Small intestine (tissue), 16 donors: Measurements from ENCODE around the gene ARHGAP4. TPM values are rescaled to one million over a fixed set of nuclear protein-coding genes. Genes with fewer than 3 reads are reported as not detected.

ENCODE experiments used
- DNase-seq, 2 donors: peaks; one replicate each; pipeline versions ENCODE4 v3.0.0 to v3.0.0-alpha.2; 2013
- FAIRE-seq: peaks from 2 replicates; lab custom pipeline; 2012; peaks lifted over from hg19 to GRCh38; lab: Jason Lieb, UNC
- H3K27ac ChIP-seq, 3 donors: one replicate each; pipeline ENCODE4 v1.5.1; 2013; ENCODE audit warnings: low read length in 2 of 3, mild to moderate bottlenecking in 2 of 3, control low read depth in 1 of 3, inconsistent platforms in 1 of 3, low read depth in 1 of 3, moderate library complexity in 1 of 3
- H3K27me3 ChIP-seq, 3 donors: one replicate each; pipeline ENCODE4 v1.6.1; 2013; ENCODE audit warnings: low read length in 3 of 3, inconsistent platforms in 1 of 3; ENCODE audit not compliant: control insufficient read depth in 3 of 3, insufficient read depth in 3 of 3
- H3K36me3 ChIP-seq, 3 donors: one replicate each; pipeline ENCODE4 v1.6.1; 2013; ENCODE audit warnings: low read length in 3 of 3, inconsistent platforms in 1 of 3, low read depth in 1 of 3, mild to moderate bottlenecking in 1 of 3, moderate library complexity in 1 of 3; ENCODE audit not compliant: control insufficient read depth in 3 of 3, insufficient read depth in 2 of 3
- H3K4me1 ChIP-seq, 3 donors: one replicate each; pipeline ENCODE4 v1.6.1; 2013; ENCODE audit warnings: low read length in 2 of 3, inconsistent platforms in 1 of 3, low read depth in 1 of 3, mild to moderate bottlenecking in 1 of 3, moderate library complexity in 1 of 3; ENCODE audit not compliant: control insufficient read depth in 3 of 3, insufficient read depth in 2 of 3
- H3K4me3 ChIP-seq, 3 donors: one replicate each; pipeline ENCODE4 v1.5.1; 2013; ENCODE audit warnings: low read length in 3 of 3, control low read depth in 1 of 3, inconsistent platforms in 1 of 3, low read depth in 1 of 3, mild to moderate bottlenecking in 1 of 3, moderate library complexity in 1 of 3
- H3K9me3 ChIP-seq, 2 donors: one replicate each; pipeline ENCODE4 v1.6.1; 2013; ENCODE audit warnings: low read depth in 1 of 2, low read length in 1 of 2; ENCODE audit not compliant: control insufficient read depth in 2 of 2, insufficient read depth in 1 of 2
- WGBS, 3 donors: extraction: QIAGEN DNeasy Blood & Tissue Kit; methylation state at CpG; one replicate each; pipeline ENCODE4 v1.1.7; 2013; 5-methylcytosine and 5-hydroxymethylcytosine counted together
- long read RNA-seq, 10 donors: transcript quantifications; one replicate each; lab custom pipeline, GENCODE V29; 2026
- polyA plus RNA-seq, 4 donors: library from polyadenylated mRNA; stranded (reverse) in 3 of 4; unstranded in 1 of 4; fragments of 200-250 nt in 3 of 4; fragments of 120-200 nt in 1 of 4; gene quantifications; one replicate each; pipeline versions ENCODE4 v1.2.1 to v1.2.3, GENCODE V29; 2013
- donor health status: healthy with polysubstance abuse.
- donor health status: control.
- donor health status: control.
- donor health status: Bipolar disorder and iron deficiency.
- donor health status: healthy.

ARHGAP4 gene
- 10 to 100 TPM; 29.8 to 63.0 (median 49.0) TPM for polyA plus RNA-seq
- long read RNA-seq, donor 1, partial matches to known transcripts, result 0 of 1 reads
- long read RNA-seq, donor 1, other reads (novel, unspliced or antisense), result 0 of 1 reads
- long read RNA-seq, donor 2, partial matches to known transcripts, result 0 of 1 reads
- long read RNA-seq, donor 2, other reads (novel, unspliced or antisense), result 0 of 1 reads
- long read RNA-seq, donor 3, result 0 reads
- long read RNA-seq, donor 4, result 0 reads
- long read RNA-seq, donor 5, partial matches to known transcripts, result 9 of 9 reads
- long read RNA-seq, donor 5, other reads (novel, unspliced or antisense), result 0 of 9 reads
- long read RNA-seq, donor 6, result 0 reads
- long read RNA-seq, donor 7, partial matches to known transcripts, result 0 of 4 reads
- long read RNA-seq, donor 7, other reads (novel, unspliced or antisense), result 0 of 4 reads
- long read RNA-seq, donor 8, result 0 reads
- long read RNA-seq, donor 9, result 0 reads
- long read RNA-seq, donor 10, partial matches to known transcripts, result 0 of 1 reads
- long read RNA-seq, donor 10, other reads (novel, unspliced or antisense), result 0 of 1 reads

DNA sequence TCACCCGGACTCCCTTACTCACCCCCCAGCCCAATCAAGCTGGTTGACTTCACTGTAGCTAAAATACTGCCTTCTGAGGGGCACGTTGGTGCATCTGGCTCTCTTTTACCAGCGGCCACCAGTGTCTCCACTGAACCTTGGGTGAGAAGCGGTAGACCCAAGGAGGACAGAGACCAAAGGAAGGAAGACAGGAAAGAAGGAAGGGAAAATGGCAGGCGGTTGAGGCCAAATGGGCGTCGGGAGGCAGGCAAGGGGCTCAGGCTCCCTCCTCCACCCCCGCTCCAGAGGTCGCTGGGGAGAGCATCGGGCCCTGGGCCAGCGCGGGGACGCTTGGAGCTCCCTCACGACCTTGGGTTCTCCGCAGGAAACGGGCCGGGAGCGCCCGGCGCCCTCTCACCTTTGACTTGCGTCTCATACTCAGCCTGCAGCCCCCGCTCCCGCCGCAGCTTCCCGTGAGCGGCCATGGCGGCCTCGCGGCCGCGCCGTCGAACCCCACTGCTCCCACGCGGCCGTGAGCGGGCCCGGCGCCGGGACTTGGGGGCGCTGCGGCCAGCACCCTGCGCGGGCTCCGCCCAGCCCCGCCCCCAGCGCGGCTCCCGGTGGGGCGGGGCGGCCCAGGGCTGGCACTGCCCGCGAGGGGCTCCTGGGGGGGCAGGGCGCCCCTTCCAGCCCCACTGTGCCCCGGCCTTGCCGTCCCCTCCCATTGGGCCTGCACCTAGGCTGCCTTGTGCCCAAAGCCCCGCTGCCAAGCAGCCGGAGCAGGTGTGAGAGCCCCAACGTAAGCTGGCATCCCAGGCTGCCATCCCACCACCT is at the start of gene ARHGAP4:
ARHGAP4 (minus strand) TSS at position 526 of the 813 bp plus-strand sequence; CDS start at position 464, 62 bp downstream.
- H3K9me3 ChIP-seq, result no peaks in the 10 kb centered on the region
- FAIRE-seq, result no peak
- 10 to 40% (median 31%) methylated on average over 24 to 58 of the region's 59 CpGs for WGBS, 3 donors
- DNase-seq, result peak in 1 of 2 donors; percentile 30
- H3K4me3 ChIP-seq, result peak within 1 kb of the TSS; percentile 52 to 71 (median 52)
- peaks cover 0 to 22% (median 0%) of the 10 kb centered on the region in 3 donors for H3K36me3 ChIP-seq
- peaks cover 0 to 35% (median 0%) of the 10 kb centered on the region in 3 donors for H3K4me1 ChIP-seq
- peak within 1 kb of the TSS; percentile 95 to 100 (median 99) for H3K27ac ChIP-seq
- no peaks in the 10 kb centered on the region for H3K27me3 ChIP-seq

DNA sequence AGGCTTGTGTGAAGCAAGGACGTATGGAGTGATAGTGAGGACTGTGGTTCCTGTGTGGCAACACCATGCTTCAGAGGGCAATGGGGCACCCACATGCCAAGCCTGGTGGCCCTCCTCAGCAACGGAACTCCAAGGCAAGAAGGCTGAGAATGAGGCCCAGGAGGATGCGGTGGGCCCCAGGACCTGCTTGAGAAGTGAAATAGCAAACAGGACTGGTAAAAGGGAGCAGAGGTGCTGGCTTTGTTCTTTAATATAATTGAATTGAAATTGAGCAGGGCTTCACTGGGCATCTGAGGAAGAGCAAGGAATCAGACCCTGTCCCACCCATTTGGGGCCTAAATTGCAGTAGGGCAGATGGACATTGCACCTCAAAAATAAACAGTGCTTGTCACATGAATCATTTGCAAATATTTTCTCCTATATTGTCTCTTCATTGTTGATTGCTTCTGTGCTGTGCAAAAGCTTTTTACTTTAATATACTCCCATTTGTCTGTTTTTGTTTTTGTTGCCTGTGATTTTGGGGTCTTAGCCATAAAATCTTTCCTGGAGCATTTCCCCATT is 48.7 kb upstream of the ARHGAP4 start:
- H3K4me1 ChIP-seq, result peaks cover 0 to 18% (median 2%) of the 10 kb centered on the region in 3 donors
- peak overlapping the region; percentile 94 to 97 (median 94) for H3K27ac ChIP-seq
- H3K9me3 ChIP-seq, result no peaks in the 10 kb centered on the region
- WGBS, 3 donors, result 13 to 72% (median 45%) methylated on average over 2 to 3 of the region's 3 CpGs
- no peaks in the 10 kb centered on the region for H3K36me3 ChIP-seq
- DNase-seq, result no peak
- no peak for FAIRE-seq
- no peaks in the 10 kb centered on the region for H3K27me3 ChIP-seq
- no peak overlapping the region for H3K4me3 ChIP-seq

DNA sequence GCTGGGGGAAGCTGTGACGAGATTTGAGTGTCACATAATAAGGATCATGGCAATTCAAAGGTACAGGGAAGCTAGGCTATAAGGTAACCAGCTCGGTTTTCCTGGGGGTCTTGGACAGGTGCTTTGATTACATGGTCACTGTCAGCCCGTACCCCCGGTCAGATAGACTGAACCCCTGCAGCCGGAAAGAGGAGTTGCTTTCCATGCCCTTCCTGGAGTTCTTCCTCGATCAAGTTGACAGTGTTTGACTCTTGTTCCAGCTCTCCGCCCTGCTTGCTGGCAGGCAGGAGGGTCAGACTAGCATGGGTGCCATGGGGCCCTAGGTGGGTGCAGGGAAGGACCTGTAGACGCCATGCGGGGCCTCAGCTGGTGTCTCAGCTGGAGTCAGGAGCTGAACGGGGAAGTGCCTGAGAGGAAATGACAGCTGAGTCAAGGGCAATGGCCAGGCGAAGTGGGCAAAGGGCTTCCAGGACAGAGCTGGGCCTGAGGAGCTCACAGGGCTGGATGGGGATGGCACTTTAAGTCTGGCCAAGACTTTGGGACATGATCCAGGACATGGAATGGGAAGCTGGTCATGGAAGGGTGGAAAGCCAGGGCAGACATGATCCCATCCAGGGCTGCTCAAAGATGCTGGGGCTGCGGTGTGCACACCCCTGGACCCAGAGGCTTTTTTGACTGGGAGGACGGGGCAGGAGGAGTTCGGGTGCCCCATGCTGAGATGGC is 48.1 kb upstream of the ARHGAP4 start:
- Histone ChIP-seq H3K27me3 (no peaks in the 10 kb centered on the region), H3K36me3 (peaks cover 0 to 5% (median 0%) of the 10 kb centered on the region in 3 donors), H3K27ac (peak overlapping the region; percentile 94 to 97 (median 94)), H3K4me3 (no peak overlapping the region), H3K9me3 (no peaks in the 10 kb centered on the region), H3K4me1 (peaks cover 0 to 21% (median 2%) of the 10 kb centered on the region in 3 donors)
- FAIRE-seq (no peak), DNase-seq (peak; percentile 48 to 55)
- 39 to 61% (median 56%) methylated on average over 14 of the region's 14 CpGs for WGBS, 3 donors

DNA sequence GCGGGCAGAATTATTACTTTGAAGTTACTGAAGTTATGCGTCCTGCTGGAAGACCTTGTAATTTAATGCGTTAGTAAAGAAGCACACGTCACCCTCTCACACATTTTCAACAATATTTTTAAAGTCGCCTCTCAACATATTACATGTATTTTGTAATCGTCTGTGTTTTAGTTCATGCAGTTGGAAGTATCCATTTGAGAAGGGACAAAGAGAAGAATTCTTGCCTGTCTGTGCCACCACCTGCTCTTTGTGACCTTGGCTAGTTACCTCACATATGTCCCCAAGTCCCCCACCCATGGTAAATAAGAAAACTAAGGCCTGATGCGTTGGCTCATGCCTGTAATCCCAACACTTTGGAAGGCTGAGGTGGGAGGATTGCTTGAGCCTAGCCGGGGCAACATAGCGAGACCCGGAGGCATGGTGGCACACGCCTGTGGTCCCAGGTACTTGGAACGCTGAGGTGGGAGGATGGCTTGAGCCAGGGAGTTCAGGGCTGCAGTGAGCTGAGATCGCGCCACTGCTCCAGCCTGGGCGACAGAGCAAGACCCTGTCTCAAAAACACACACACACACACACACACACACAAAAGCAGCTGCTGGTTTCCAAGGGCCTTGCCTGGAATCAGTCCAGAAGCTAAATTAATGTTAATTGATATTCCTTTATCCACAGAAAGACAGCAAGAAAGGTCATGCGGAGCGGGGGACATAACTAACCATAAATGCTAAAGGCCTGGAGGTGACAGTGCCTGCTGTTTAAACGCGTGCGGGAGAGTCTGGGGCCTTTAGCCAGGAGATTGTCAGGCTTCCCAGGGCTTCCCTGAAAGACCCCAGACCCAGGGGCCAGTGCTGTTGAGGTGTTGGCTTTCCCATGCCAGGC is 47.3 kb upstream of the ARHGAP4 start:
- Histone ChIP-seq H3K4me1 (peaks cover 0 to 29% (median 2%) of the 10 kb centered on the region in 3 donors), H3K27me3 (no peaks in the 10 kb centered on the region), H3K9me3 (no peaks in the 10 kb centered on the region), H3K27ac (peak overlapping the region; percentile 94 to 97 (median 94)), H3K4me3 (peak overlapping the region; percentile 41 to 75 (median 54)), H3K36me3 (peaks cover 0 to 13% (median 0%) of the 10 kb centered on the region in 3 donors)
- no peak for FAIRE-seq
- 27 to 45% (median 29%) methylated on average over 17 to 20 of the region's 20 CpGs for WGBS, 3 donors
- DNase-seq, result peak in 1 of 2 donors; percentile 27

DNA sequence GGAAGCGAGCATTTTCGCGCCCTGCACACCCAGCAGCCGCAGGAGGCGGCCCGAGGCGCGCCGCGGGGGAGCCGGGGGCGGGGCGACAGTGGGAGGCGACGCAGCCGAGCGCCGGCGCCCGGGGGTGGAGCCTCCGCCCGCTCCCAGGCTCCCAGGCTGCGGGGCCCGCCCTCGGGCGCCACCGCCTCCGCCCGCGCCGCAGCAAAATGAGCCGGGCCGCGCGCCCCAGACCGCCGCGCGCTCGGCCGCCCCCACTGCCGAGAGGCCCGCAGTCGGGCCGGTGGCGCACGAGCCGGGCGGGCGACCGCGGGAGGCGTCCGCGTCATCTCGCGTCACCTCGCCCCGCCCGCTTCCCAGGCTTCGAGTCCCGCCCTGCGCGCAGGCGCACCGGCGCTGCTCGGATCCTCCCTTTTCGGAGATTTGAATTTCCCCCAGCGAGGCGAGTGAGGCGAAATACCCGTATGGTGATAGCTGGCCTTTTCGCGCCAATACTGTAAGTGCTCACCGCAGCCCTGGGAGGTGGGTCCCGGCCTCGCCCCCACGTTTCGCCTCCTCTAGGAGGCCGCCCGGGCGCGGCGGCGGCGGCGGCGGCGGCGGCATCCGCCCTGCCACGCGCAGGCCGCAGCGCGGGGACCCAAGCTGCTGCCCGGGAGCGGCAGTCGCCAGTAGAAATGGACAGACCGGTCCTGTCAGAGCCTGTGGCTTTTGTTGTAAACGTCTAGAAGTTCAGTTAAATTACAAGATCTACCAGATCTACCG is 46.5 kb upstream of the ARHGAP4 start, which contains the start of gene TMEM187:
TMEM187 (plus strand) TSS at position 387 of the 759 bp plus-strand sequence. CDS start 9,309 bp downstream, outside the sequence.
- peak; percentile 83 to 92 for DNase-seq
- Histone ChIP-seq H3K36me3 (peaks cover 0 to 21% (median 0%) of the 10 kb centered on the region in 3 donors), H3K27ac (peak within 1 kb of the TSS; percentile 94 to 100 (median 97)), H3K27me3 (no peaks in the 10 kb centered on the region), H3K4me3 (peak within 1 kb of the TSS; percentile 71 to 99 (median 75)), H3K4me1 (peaks cover 0 to 37% (median 2%) of the 10 kb centered on the region in 3 donors), H3K9me3 (no peaks in the 10 kb centered on the region)
- FAIRE-seq, result no peak
- WGBS, 3 donors, result 0 to 13% (median 2%) methylated on average over 34 to 103 of the region's 103 CpGs

DNA sequence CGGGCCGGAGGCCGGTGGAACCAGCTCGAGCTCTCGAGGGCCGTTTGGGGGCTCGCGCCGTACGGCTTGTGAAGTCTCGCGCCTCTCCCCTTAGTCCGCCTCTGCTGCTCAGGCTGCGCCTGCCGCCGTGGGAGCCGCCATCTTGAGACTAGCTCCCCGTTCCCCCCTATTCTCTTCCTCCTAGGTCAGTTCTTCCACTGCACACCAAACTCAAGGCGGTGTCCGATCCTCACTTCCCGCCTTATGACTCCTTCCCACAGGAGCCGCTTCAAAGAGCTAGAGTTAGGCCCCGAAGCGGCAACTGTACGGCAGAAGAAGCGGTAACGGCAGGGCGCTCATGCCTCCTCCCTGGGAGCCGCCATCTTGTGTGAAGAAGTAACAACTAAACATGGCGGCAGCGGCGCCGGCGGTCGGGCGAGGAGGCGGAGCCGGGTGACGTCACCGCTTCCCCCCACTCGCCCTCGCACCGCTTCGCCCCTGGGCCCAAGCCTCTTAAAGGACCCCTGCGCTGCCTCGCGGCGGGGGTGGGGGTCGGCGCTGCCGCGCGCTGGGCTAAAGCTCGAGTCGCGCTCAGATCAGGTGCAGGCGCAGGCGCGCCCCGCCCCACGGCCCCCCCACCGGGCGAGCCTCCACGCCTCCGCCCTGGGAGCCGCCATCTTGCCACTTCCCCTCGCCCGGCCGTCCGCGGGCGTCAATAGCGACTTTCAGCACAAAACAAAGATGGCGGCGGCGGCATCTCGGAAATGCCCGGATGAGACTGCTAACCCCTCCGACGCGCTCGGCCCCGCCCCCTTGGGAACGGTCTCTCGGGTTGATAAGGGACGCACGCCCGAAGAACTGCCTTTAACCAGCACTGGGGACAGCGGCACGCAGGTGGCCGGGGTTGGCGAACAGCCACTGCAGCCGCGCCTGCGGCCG is 45.6 kb upstream of the ARHGAP4 start, which contains the start of gene HCFC1:
HCFC1 (minus strand) TSS at position 369 of the 918 bp plus-strand sequence. CDS start 978 bp downstream, outside the sequence.
- peaks cover 0 to 45% (median 2%) of the 10 kb centered on the region in 3 donors for H3K4me1 ChIP-seq
- H3K27me3 ChIP-seq, result no peaks in the 10 kb centered on the region
- peak within 1 kb of the TSS; percentile 71 to 99 (median 75) for H3K4me3 ChIP-seq
- WGBS, 3 donors, result 0 to 11% (median 2%) methylated on average over 50 to 96 of the region's 96 CpGs
- no peaks in the 10 kb centered on the region for H3K9me3 ChIP-seq
- DNase-seq (peak; percentile 84 to 94), FAIRE-seq (no peak)
- H3K36me3 ChIP-seq, result peaks cover 0 to 29% (median 0%) of the 10 kb centered on the region in 3 donors
- peak within 1 kb of the TSS; percentile 94 to 100 (median 97) for H3K27ac ChIP-seq
